Measurements from ENCODE around the gene LPAR3. TPM values are rescaled to one million over a fixed set of nuclear protein-coding genes. Genes with fewer than 3 reads are reported as not detected.

The LPAR3 gene
- total RNA-seq, 1 donor from 2014 or later: 5.7 TPM

DNA sequence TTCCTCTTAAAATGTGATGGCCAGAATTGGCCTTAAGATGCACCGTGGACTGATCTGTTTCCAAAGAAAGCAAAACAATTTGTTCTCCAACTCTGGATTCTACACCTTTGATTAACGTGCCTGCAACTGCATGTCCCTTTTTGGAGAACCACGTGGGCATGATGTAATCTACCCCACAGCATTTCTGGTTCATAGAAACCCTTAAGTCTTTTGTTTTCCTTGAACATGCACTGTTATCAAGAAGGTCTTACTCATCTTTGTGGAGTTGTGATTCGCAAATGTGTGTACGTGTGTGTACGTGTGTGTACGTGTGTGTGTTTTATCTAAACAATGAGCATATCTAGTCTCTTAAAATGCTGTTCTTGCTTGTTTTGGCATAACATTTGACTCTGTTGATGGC, 57.8 kb downstream of the LPAR3 start:
- Histone ChIP-seq H3K9me3 (no peaks in the 10 kb centered on the region), H3K36me3 (no peaks in the 10 kb centered on the region), H3K4me1 (no peaks in the 10 kb centered on the region), H3K4me3 (no peak overlapping the region), H3K27me3 (ENCODE audit: low read depth) (no peaks in the 10 kb centered on the region), H3K27ac (no peak overlapping the region)
- intact Hi-C loops (cut with DNase I): no loop called here
- peak in 1 of 2 donors; percentile 30 for ATAC-seq
- TF ChIP-seq, protein P1, sequence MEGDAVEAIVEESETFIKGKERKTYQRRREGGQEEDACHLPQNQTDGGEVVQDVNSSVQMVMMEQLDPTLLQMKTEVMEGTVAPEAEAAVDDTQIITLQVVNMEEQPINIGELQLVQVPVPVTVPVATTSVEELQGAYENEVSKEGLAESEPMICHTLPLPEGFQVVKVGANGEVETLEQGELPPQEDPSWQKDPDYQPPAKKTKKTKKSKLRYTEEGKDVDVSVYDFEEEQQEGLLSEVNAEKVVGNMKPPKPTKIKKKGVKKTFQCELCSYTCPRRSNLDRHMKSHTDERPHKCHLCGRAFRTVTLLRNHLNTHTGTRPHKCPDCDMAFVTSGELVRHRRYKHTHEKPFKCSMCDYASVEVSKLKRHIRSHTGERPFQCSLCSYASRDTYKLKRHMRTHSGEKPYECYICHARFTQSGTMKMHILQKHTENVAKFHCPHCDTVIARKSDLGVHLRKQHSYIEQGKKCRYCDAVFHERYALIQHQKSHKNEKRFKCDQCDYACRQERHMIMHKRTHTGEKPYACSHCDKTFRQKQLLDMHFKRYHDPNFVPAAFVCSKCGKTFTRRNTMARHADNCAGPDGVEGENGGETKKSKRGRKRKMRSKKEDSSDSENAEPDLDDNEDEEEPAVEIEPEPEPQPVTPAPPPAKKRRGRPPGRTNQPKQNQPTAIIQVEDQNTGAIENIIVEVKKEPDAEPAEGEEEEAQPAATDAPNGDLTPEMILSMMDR (IDR thresholded peaks at IDR 0.05): no peak
- DNase-seq: no peak

DNA sequence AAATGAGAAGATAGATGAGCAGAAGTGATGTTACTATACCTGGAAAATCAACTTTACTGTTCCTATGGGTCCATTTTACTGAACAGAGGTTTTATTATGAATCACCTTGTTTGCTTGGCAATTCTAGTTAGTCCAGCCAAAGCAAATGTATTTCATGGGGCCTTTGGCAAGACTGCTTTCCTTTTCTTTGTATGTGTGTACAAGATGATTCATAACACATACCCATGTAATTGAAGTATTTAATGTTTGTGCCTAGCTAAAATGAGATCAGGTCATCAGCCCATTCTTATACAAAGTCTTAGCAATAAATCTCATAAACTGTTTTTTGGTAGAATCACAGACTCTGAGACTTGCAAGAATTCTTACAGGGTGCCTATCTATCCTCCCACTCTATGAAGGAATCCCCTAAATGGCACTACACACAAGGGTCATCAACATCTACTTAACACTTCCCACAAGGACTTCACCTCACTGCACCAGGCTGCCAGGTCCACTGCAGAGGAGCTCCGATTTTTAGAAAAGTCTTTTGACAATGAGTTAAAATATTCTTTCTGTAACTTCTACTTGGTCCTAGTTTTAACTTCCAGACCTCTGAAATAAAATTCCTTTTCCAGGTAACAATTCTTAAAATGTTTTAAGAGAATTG, 58.5 kb downstream of the LPAR3 start:
- no peak overlapping the region for H3K27ac ChIP-seq
- H3K27me3 ChIP-seq (ENCODE audit: low read depth): no peaks in the 10 kb centered on the region
- no peaks in the 10 kb centered on the region for H3K4me1 ChIP-seq

DNA sequence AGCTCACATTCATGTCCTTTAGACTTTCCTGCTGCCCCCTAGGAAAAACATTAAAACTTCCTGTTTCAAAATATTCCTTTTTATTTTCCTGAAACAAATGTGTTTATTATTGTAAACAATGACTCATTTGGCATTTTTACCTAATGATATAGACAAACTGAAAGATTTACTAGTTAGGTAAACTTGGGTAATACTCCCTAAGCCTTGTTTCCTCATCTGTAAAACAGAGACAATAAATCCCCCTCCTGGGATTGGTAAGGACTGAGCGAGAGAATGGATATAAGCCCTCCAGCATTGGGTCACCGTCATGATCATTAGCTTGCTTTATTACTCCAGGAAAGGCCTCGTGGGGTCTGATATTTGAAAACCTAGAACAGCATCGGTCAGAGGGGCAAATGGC, 59.8 kb downstream of the LPAR3 start:
- TF ChIP-seq, protein P1 (IDR thresholded peaks at IDR 0.05): no peak
- Histone ChIP-seq H3K4me1 (no peaks in the 10 kb centered on the region), H3K27me3 (ENCODE audit: low read depth) (no peaks in the 10 kb centered on the region), H3K4me3 (no peak overlapping the region), H3K27ac (no peak overlapping the region), H3K9me3 (no peaks in the 10 kb centered on the region), H3K36me3 (no peaks in the 10 kb centered on the region)
- intact Hi-C loops (cut with DNase I): no loop called here
- ATAC-seq: no peak
- no peak for DNase-seq

More for the DNA sequence above, 58.5 kb downstream of the LPAR3 start:
- intact Hi-C loops (cut with DNase I): no loop called here
- H3K36me3 ChIP-seq: no peaks in the 10 kb centered on the region
- no peak for DNase-seq
- TF ChIP-seq, protein P1 (IDR thresholded peaks at IDR 0.05): no peak
- no peaks in the 10 kb centered on the region for H3K9me3 ChIP-seq
- no peak overlapping the region for H3K4me3 ChIP-seq
- ATAC-seq: peak; percentile 71 to 89

DNA sequence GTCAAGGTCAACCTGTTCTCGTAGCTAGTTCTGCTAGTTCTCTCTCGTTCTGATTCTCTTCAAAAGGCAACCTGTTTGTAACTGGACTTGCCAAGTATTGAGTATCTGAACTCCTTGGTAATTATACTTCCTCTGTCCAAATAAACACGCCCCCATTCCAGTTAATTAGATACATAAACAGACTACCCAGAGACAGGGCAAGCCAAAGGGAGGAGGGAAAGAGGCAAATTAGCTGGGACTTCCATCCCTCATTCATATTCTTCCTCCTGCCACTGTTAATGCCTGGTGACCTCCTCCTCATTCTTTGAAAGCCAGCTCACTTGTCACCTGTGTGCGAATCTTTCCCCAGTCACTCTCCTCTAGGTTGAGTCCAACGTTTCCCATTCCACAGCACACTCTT, 62.9 kb downstream of the LPAR3 start:
- TF ChIP-seq, protein P1 (IDR thresholded peaks at IDR 0.05): no peak
- no peak for ATAC-seq
- intact Hi-C loops (cut with DNase I): no loop called here

DNA sequence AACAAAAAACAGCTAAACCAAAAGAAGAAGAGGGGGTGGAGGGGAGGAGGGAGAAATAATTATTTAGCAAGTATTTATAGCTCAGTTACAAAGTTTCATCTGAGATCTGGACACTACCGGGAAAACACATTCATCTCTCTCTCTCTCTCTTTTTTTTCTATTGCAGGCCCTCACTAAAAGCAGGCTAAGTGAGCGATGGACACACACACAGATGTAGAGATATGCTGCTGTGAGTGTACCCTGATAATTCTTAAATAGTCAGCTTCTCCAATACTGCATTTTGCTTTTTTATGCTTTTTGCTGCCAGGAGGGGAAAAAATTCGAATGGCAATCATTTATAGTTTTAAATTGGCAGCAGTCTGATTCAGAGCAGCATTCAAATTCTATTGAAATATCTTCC, 65.0 kb downstream of the LPAR3 start:
- no peaks in the 10 kb centered on the region for H3K36me3 ChIP-seq
- DNase-seq (no peak), ATAC-seq (no peak)
- H3K27me3 ChIP-seq (ENCODE audit: low read depth): no peaks in the 10 kb centered on the region
- no peaks in the 10 kb centered on the region for H3K4me1 ChIP-seq
- H3K4me3 ChIP-seq: no peak overlapping the region
- H3K9me3 ChIP-seq: no peaks in the 10 kb centered on the region
- TF ChIP-seq, protein P1 (IDR thresholded peaks at IDR 0.05): no peak
- intact Hi-C loops (cut with DNase I): no loop called here
- no peak overlapping the region for H3K27ac ChIP-seq

More for the DNA sequence above, 62.9 kb downstream of the LPAR3 start:
- Histone ChIP-seq H3K36me3 (no peaks in the 10 kb centered on the region), H3K27me3 (ENCODE audit: low read depth) (no peaks in the 10 kb centered on the region), H3K4me3 (no peak overlapping the region), H3K9me3 (no peaks in the 10 kb centered on the region), H3K27ac (no peak overlapping the region), H3K4me1 (no peaks in the 10 kb centered on the region)
- no peak for DNase-seq

Measured in lower lobe of right lung (tissue), 2 donors.